ENCODE data around the gene TFB2M.

Gene TFB2M

DNA sequence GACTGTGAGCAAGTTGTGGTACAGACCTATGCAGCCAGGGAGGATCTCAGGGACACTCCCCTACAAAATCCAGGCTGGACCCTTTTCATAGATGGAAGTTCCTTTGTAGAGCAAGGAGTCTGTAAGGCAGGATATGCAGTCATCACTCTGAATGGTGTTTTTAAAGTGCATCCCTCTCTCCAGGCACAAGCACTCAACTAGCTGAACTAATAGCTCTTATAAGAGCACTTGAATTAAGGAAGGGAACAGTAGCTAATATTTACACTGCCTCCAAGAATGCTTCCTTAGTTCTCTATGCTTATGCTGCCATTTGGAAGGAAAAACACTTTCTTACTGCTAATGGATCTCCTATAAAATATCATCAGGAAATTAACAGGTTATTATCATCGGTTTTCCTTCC lies 31.9 kb downstream of the TFB2M start:
- TF ChIP-seq PAX5 (IDR thresholded peaks at IDR 0.05; ENCODE audit: insufficient read depth, low read length, severe bottlenecking) (no peak), POLR2AphosphoS5 (IDR thresholded peaks at IDR 0.05; ENCODE audit: low read depth, low read length) (no peak), TAF1 (IDR thresholded peaks at IDR 0.05; ENCODE audit: low read depth, low read length) (no peak), POLR2A (IDR thresholded peaks at IDR 0.05; ENCODE audit: low read depth, low read length) (no peak), POU2F2 (IDR thresholded peaks at IDR 0.05; ENCODE audit: low read depth, low read length) (no peak), SPI1 (IDR thresholded peaks at IDR 0.05; ENCODE audit: low read depth, low read length) (no peak)
- FAIRE-seq (no peak), DNase-seq (ENCODE audit: insufficient read length, low spot score) (no peak)

DNA sequence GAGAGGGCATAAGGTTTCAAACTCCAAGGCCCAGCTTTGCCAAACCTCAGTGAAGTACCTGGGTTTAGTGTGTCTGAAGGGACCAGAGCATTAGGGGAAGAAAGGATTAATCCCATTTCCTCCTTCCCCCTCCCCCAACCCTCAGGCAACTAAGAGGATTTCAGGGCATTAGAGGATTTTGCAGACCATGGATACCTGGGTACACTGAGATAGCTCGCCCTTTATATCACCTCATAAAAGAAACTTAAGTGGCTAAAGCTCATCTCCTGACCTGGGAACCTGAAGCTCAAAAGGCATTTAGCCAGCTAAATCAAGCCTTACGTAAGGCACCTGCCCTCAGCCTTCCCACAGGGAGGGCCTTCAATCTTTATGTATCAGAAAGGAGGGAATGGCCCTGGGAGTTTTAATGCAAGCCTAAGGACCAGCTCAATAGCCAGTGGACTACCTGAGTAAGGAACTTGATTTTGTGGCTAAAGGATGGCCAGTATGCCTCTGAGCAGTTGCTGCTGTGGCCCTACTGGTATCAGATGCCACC lies 32.6 kb downstream of the TFB2M start:
- FAIRE-seq, result no peak
- TF ChIP-seq TAF1 (IDR thresholded peaks at IDR 0.05; ENCODE audit: low read depth, low read length), result no peak
- TF ChIP-seq POU2F2 (IDR thresholded peaks at IDR 0.05; ENCODE audit: low read depth, low read length), result no peak
- no peak for TF ChIP-seq SPI1 (IDR thresholded peaks at IDR 0.05; ENCODE audit: low read depth, low read length)
- TF ChIP-seq PAX5 (IDR thresholded peaks at IDR 0.05; ENCODE audit: insufficient read depth, low read length, severe bottlenecking), result no peak
- TF ChIP-seq POLR2AphosphoS5 (IDR thresholded peaks at IDR 0.05; ENCODE audit: low read depth, low read length), result no peak
- TF ChIP-seq POLR2A (IDR thresholded peaks at IDR 0.05; ENCODE audit: low read depth, low read length), result no peak
- DNase-seq (ENCODE audit: insufficient read length, low spot score), result no peak

DNA sequence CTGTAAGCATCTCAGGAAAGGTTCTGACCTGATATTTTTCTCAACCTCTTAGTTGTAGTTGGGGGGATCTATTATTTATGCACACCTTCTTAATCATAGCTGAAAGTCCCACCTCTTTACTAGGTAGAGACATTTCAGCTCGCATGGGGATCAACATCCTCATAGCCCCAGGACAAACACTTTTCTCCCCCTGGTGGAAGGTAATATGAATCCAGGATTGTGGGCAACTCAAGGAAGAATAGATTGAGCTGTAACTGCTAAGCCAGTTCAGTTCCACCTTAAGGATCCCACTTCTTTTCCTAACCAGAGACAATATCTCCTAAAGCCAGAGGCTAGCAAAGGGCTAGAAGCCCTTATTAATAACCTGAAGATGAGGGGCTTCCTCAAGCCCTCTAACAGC lies 33.5 kb downstream of the TFB2M start:
- no peak for FAIRE-seq
- DNase-seq (ENCODE audit: insufficient read length, low spot score), result no peak
- TF ChIP-seq POLR2AphosphoS5 (IDR thresholded peaks at IDR 0.05; ENCODE audit: low read depth, low read length) (no peak), POLR2A (IDR thresholded peaks at IDR 0.05; ENCODE audit: low read depth, low read length) (no peak), PAX5 (IDR thresholded peaks at IDR 0.05; ENCODE audit: insufficient read depth, low read length, severe bottlenecking) (no peak), TAF1 (IDR thresholded peaks at IDR 0.05; ENCODE audit: low read depth, low read length) (no peak), SPI1 (IDR thresholded peaks at IDR 0.05; ENCODE audit: low read depth, low read length) (no peak), POU2F2 (IDR thresholded peaks at IDR 0.05; ENCODE audit: low read depth, low read length) (no peak)

DNA sequence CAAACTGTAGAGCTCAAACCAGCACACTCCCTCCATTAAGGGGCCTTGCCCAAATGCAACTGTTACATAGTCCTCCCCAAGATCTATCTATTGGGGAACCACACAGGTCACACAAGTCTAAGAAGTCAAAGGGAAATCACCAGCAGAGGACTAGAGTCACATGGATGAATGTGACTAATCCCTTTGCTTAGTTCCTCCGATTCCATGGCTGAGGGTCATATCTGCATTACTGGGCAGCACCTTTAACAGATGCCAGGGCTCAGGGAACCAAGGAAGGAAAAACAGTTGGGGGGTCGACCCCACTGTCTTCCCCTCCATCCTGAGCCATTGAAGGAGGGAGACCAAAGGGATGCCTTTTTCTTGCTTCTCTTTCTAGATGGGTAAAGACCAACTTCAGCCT lies 35.6 kb downstream of the TFB2M start:
- TF ChIP-seq SPI1 (IDR thresholded peaks at IDR 0.05; ENCODE audit: low read depth, low read length) (no peak), POLR2A (IDR thresholded peaks at IDR 0.05; ENCODE audit: low read depth, low read length) (no peak), POU2F2 (IDR thresholded peaks at IDR 0.05; ENCODE audit: low read depth, low read length) (no peak), TAF1 (IDR thresholded peaks at IDR 0.05; ENCODE audit: low read depth, low read length) (no peak), POLR2AphosphoS5 (IDR thresholded peaks at IDR 0.05; ENCODE audit: low read depth, low read length) (no peak), PAX5 (IDR thresholded peaks at IDR 0.05; ENCODE audit: insufficient read depth, low read length, severe bottlenecking) (no peak)
- DNase-seq (ENCODE audit: insufficient read length, low spot score), result no peak
- no peak for FAIRE-seq

DNA sequence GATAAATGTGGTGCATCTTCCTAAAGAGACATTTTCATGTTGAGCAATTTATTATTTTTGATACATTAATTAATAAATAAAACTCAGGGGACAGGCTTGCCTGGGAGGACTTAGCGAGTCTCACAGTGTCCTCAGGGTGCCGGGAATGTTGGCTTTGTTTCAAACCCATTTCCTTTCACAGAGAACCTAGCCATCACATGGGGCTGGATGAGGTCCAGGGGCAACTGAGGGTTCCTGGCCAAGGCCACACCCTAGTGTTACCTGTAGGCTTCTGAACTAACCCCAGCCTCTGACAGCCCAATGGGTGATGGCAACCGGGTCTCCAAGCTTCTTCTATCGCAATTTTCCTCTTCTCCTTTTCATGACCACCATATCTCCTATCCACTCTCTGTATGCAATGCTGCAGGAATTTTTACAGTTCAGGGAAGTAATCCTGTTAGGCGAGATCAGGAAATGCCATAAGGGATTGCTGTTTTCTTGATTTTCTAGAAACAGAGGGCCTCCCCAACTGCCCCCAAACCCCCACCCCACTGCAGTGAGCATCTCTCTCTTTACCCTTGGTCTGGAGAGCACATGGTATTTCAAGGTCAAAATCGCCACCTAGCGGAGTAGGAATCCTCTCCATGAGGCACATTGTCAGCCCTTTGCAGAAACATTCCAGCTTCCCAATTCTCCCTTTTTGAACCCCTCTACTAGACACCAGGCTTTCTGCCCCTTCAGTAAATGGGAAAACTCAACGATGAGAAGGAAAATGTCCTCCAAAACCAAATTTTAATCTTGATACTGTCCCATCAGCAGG lies 36.9 kb downstream of the TFB2M start:
- TF ChIP-seq POLR2A (IDR thresholded peaks at IDR 0.05; ENCODE audit: low read depth, low read length) (no peak), PAX5 (IDR thresholded peaks at IDR 0.05; ENCODE audit: insufficient read depth, low read length, severe bottlenecking) (no peak), POLR2AphosphoS5 (IDR thresholded peaks at IDR 0.05; ENCODE audit: low read depth, low read length) (no peak), SPI1 (IDR thresholded peaks at IDR 0.05; ENCODE audit: low read depth, low read length) (no peak), TAF1 (IDR thresholded peaks at IDR 0.05; ENCODE audit: low read depth, low read length) (no peak)
- DNase-seq (ENCODE audit: insufficient read length, low spot score) (no peak), FAIRE-seq (no peak)

DNA sequence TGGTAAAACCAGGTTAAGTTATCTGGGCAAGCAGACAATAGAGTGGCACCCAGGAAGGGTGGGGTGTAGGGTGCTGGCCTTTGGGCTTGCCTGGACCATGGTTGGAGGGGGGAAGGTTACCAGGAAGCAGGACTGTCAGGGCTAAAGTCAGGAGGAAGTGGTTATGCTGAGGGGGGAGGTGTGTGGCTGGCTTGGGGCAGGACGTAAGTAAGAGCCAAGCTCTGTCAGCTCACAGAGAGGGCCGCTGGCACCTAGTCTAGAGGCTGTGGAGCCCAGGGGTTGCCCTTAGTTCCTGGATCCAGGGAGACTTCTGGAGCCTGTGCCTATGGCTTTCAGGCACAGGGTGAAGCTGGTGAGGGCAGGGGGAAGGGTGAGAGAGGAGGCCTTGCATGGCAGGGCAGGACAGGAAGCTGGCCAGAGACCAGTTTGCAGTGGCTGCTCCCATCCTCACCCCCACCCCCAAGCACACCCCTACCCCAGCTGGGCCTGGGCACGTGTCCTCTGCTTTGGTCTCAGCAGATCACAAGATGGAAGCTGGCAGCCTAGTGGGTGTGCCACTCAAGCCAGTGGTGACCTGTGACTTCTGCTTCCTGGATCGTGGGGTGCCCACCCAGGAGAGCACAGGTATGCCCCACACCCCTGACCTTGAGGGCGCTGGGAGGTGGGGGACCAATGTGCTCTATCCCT lies 38.5 kb downstream of the TFB2M start:
- FAIRE-seq (peak; percentile 66), DNase-seq (ENCODE audit: insufficient read length, low spot score) (no peak)
- no peak for TF ChIP-seq PAX5 (IDR thresholded peaks at IDR 0.05; ENCODE audit: insufficient read depth, low read length, severe bottlenecking)
- TF ChIP-seq SPI1 (IDR thresholded peaks at IDR 0.05; ENCODE audit: low read depth, low read length), result peak; percentile 25; the same call in 1 of the 2 replicates
- TF ChIP-seq TAF1 (IDR thresholded peaks at IDR 0.05; ENCODE audit: low read depth, low read length), result no peak
- TF ChIP-seq POLR2A (IDR thresholded peaks at IDR 0.05; ENCODE audit: low read depth, low read length), result no peak
- no peak for TF ChIP-seq POLR2AphosphoS5 (IDR thresholded peaks at IDR 0.05; ENCODE audit: low read depth, low read length)
- no peak for TF ChIP-seq POU2F2 (IDR thresholded peaks at IDR 0.05; ENCODE audit: low read depth, low read length)

DNA sequence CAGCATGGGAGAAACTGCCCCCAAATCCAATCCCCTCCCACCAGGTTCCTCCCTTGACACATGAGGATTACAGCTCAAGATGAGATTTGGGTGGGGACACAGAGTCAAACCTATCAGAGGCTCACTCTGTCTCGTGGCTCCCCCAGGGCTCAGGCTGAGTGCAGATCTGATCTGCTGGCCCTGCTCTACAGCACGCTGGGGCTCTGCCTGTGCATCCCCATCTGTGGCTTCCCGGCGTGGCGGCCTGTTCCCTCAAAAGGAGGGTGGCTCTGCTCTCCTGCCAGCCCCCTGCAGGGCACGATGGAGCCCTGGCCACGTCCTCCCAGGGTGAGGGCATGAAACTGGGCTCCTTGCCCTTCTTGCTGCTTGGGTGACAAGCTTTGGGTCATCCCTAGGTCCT lies 39.1 kb downstream of the TFB2M start:
- no peak for DNase-seq (ENCODE audit: insufficient read length, low spot score)
- no peak for TF ChIP-seq SPI1 (IDR thresholded peaks at IDR 0.05; ENCODE audit: low read depth, low read length)
- no peak for TF ChIP-seq POLR2A (IDR thresholded peaks at IDR 0.05; ENCODE audit: low read depth, low read length)
- TF ChIP-seq POLR2AphosphoS5 (IDR thresholded peaks at IDR 0.05; ENCODE audit: low read depth, low read length), result no peak
- TF ChIP-seq POU2F2 (IDR thresholded peaks at IDR 0.05; ENCODE audit: low read depth, low read length), result no peak
- no peak for TF ChIP-seq PAX5 (IDR thresholded peaks at IDR 0.05; ENCODE audit: insufficient read depth, low read length, severe bottlenecking)
- TF ChIP-seq TAF1 (IDR thresholded peaks at IDR 0.05; ENCODE audit: low read depth, low read length), result no peak
- no peak for FAIRE-seq

DNA sequence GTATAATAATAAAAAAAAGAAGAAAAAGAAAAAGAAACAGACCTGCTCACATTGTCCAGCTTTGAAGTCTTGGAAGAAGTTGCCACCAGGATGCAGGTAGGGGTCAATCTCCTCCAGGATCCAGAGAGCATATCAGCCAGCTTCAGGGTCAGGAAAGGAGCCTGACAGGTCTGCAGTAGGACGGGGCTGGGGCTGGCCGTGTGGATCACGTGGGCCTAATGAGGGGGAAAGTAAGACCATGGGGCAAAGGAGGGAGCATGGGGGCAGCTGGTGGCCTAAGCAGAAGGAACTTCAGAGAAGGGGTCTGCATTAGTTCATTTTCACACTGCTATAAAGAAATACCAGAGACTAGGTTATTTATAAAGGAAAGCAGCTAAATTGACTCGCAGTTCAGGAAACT lies 39.7 kb downstream of the TFB2M start:
- no peak for FAIRE-seq

DNA sequence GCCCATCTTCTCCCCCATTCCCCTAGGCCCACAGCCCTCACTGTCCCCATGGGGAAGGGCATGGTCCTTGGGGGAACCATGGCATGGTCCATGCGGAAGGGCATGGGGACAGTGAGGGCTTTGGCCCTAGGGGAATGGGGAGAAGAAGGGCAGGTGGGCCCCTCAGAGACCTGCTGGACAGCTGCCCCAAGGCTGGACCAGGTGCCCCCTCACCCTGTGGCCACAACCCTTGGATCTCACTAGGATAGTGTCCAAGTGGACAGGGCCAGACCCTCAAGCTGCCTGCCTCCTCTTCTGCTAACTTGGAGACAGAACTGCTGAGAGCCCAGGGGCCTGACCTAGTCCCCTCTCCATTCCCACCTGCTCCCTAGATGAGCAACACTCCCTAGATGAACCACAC lies 46.5 kb downstream of the TFB2M start:
- TF ChIP-seq POLR2AphosphoS5 (IDR thresholded peaks at IDR 0.05; ENCODE audit: low read depth, low read length), result no peak
- no peak for TF ChIP-seq SPI1 (IDR thresholded peaks at IDR 0.05; ENCODE audit: low read depth, low read length)
- TF ChIP-seq POU2F2 (IDR thresholded peaks at IDR 0.05; ENCODE audit: low read depth, low read length), result no peak
- TF ChIP-seq POLR2A (IDR thresholded peaks at IDR 0.05; ENCODE audit: low read depth, low read length), result no peak
- TF ChIP-seq TAF1 (IDR thresholded peaks at IDR 0.05; ENCODE audit: low read depth, low read length), result no peak
- no peak for TF ChIP-seq PAX5 (IDR thresholded peaks at IDR 0.05; ENCODE audit: insufficient read depth, low read length, severe bottlenecking)
- no peak for DNase-seq (ENCODE audit: insufficient read length, low spot score)

More for the DNA sequence above, 39.7 kb downstream of the TFB2M start:
- no peak for DNase-seq (ENCODE audit: insufficient read length, low spot score)
- TF ChIP-seq TAF1 (IDR thresholded peaks at IDR 0.05; ENCODE audit: low read depth, low read length) (no peak), POLR2A (IDR thresholded peaks at IDR 0.05; ENCODE audit: low read depth, low read length) (no peak), SPI1 (IDR thresholded peaks at IDR 0.05; ENCODE audit: low read depth, low read length) (no peak), POU2F2 (IDR thresholded peaks at IDR 0.05; ENCODE audit: low read depth, low read length) (no peak), POLR2AphosphoS5 (IDR thresholded peaks at IDR 0.05; ENCODE audit: low read depth, low read length) (no peak), PAX5 (IDR thresholded peaks at IDR 0.05; ENCODE audit: insufficient read depth, low read length, severe bottlenecking) (no peak)

More for the DNA sequence above, 46.5 kb downstream of the TFB2M start:
- no peak for FAIRE-seq

All from GM12891 (cell line).